ENCODE data around the gene CSTB. TPM values are rescaled to one million over a fixed set of nuclear protein-coding genes. Genes with fewer than 3 reads are reported as not detected.
"Not testable (repeated sequence)": the region's sequence is repeated elsewhere in the genome, so short reads cannot be mapped to it uniquely, and the experiment has no call there.

CSTB gene
- total RNA-seq, 1 experiment from 2014 or later: 57.5 TPM

- CTCF ChIA-PET: no interaction called here
Observed at GRCh38 chr21:43824333-43825241, 48.5 kb upstream of the CSTB start.

GRCh38 chr21:43822741-43823140 is 46.6 kb upstream of the CSTB start:
- H3K27me3 ChIP-seq (ENCODE audit: insufficient read depth, low read length); intact Hi-C loops (cut with micrococcal nuclease); RAD21 ChIA-PET (ENCODE audit: low non-redundant PET in 1 of 2, low total read pairs in 2 of 2, uncharacterized antibody in 2 of 2, unreplicated experiment in 2 of 2); DNase-seq (ENCODE audit: low read depth, low spot score); H3K79me2 ChIP-seq (ENCODE audit: insufficient read depth, low read length); H3K4me3 ChIP-seq (replicated peaks in 1 of 2; ENCODE audit: low read depth in 1 of 2, low read length in 2 of 2); BruUV-seq (replicated peaks); H3K36me3 ChIP-seq (ENCODE audit: control insufficient read depth in 1 of 2, insufficient read depth in 2 of 2, low read length in 2 of 2); POLR2A ChIA-PET; H3K27ac ChIP-seq (ENCODE audit: low read depth, low read length); H3K4me2 ChIP-seq (ENCODE audit: low read length); CTCF ChIA-PET; ATAC-seq; H3K9ac ChIP-seq (ENCODE audit: low read length); H3K9me3 ChIP-seq (ENCODE audit: control insufficient read depth in 1 of 2, insufficient read depth in 1 of 2, low read depth in 1 of 2, low read length in 2 of 2); H3K9me2 ChIP-seq (ENCODE audit: insufficient read depth); H4K20me1 ChIP-seq (ENCODE audit: insufficient read depth); H2AFZ ChIP-seq (ENCODE audit: low read depth, low read length, poor library complexity, severe bottlenecking): not testable (repeated sequence)
- H3K4me1 ChIP-seq (ENCODE audit: control insufficient read depth in 1 of 2, insufficient read depth in 2 of 2, low read length in 2 of 2): peaks cover 0 to 24% of the 10 kb centered on the region in 2 experiments; a peak in 2 of 4 replicates

More at GRCh38 chr21:43824333-43825241, 48.5 kb upstream of the CSTB start:
- Histone ChIP-seq H3K27me3 (ENCODE audit: insufficient read depth, low read length) (no peaks in the 10 kb centered on the region), H3K9me2 (ENCODE audit: insufficient read depth) (no peaks in the 10 kb centered on the region), H3K4me3 (replicated peaks in 1 of 2; ENCODE audit: low read depth in 1 of 2, low read length in 2 of 2) (no peak overlapping the region), H3K9ac (ENCODE audit: low read length) (no peak overlapping the region), H3K27ac (ENCODE audit: low read depth, low read length) (no peak overlapping the region), H3K4me2 (ENCODE audit: low read length) (peak overlapping the region; percentile 28; the same call in 1 of the 2 replicates), H3K4me1 (ENCODE audit: control insufficient read depth in 1 of 2, insufficient read depth in 2 of 2, low read length in 2 of 2) (peaks cover 0 to 24% of the 10 kb centered on the region in 2 experiments; a peak in 2 of 4 replicates), H3K36me3 (ENCODE audit: control insufficient read depth in 1 of 2, insufficient read depth in 2 of 2, low read length in 2 of 2) (no peaks in the 10 kb centered on the region), H2AFZ (ENCODE audit: low read depth, low read length, poor library complexity, severe bottlenecking) (no peak overlapping the region), H4K20me1 (ENCODE audit: insufficient read depth) (no peaks in the 10 kb centered on the region), H3K79me2 (ENCODE audit: insufficient read depth, low read length) (no peaks in the 10 kb centered on the region), H3K9me3 (ENCODE audit: control insufficient read depth in 1 of 2, insufficient read depth in 1 of 2, low read depth in 1 of 2, low read length in 2 of 2) (no peaks in the 10 kb centered on the region)
- ChIA-PET POLR2A (no interaction called here), RAD21 (ENCODE audit: low non-redundant PET in 1 of 2, low total read pairs in 2 of 2, uncharacterized antibody in 2 of 2, unreplicated experiment in 2 of 2) (no interaction called here)
- no peak for TF ChIP-seq EZH2 (IDR thresholded peaks at IDR 0.05)
- no peak for TF ChIP-seq RAD21 (IDR thresholded peaks at IDR 0.05; ENCODE audit: low read depth)
- TF ChIP-seq SRF (IDR thresholded peaks at IDR 0.05; ENCODE audit: low read depth): no peak
- TF ChIP-seq SP1 (IDR thresholded peaks at IDR 0.05; ENCODE audit: low read depth): no peak
- TF ChIP-seq TCF7L2 (IDR thresholded peaks at IDR 0.05; ENCODE audit: borderline replicate concordance, extremely low read depth, insufficient read depth, insufficient read length): no peak
- TF ChIP-seq CBX3 (IDR thresholded peaks at IDR 0.05; ENCODE audit: low read depth): no peak
- no peak for TF ChIP-seq ZFX (IDR thresholded peaks at IDR 0.05)
- TF ChIP-seq JUND (IDR thresholded peaks at IDR 0.05): no peak
- TF ChIP-seq, protein P1, sequence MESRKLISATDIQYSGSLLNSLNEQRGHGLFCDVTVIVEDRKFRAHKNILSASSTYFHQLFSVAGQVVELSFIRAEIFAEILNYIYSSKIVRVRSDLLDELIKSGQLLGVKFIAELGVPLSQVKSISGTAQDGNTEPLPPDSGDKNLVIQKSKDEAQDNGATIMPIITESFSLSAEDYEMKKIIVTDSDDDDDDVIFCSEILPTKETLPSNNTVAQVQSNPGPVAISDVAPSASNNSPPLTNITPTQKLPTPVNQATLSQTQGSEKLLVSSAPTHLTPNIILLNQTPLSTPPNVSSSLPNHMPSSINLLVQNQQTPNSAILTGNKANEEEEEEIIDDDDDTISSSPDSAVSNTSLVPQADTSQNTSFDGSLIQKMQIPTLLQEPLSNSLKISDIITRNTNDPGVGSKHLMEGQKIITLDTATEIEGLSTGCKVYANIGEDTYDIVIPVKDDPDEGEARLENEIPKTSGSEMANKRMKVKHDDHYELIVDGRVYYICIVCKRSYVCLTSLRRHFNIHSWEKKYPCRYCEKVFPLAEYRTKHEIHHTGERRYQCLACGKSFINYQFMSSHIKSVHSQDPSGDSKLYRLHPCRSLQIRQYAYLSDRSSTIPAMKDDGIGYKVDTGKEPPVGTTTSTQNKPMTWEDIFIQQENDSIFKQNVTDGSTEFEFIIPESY (IDR thresholded peaks at IDR 0.05; ENCODE audit: extremely low read depth, insufficient replicate concordance, low read length): no peak
- no peak for TF ChIP-seq EZH2phosphoT487 (IDR thresholded peaks at IDR 0.05; ENCODE audit: borderline replicate concordance)
- TF ChIP-seq MAX (IDR thresholded peaks at IDR 0.05): no peak
- no peak for TF ChIP-seq CEBPB (IDR thresholded peaks at IDR 0.05; ENCODE audit: low read depth)
- no peak for TF ChIP-seq ATF3 (IDR thresholded peaks at IDR 0.05)
- ATAC-seq (no peak), DNase-seq (ENCODE audit: low read depth, low spot score) (no peak)
- no TSS peak for BruUV-seq (replicated peaks)
- intact Hi-C loops (cut with micrococcal nuclease): no loop called here
